Left ventricle myocardium inferior (tissue), 1 donor: ENCODE measurements around the gene SPTSSA. TPM values are rescaled to one million over a fixed set of nuclear protein-coding genes. Genes with fewer than 3 reads are reported as not detected.
"Not testable (repeated sequence)": the region's sequence is repeated elsewhere in the genome, so short reads cannot be mapped to it uniquely, and the experiment has no call there.

ENCODE experiments used
- DNase-seq: peaks from one replicate; pipeline ENCODE4 v3.0.0-alpha.2; 2020
- H3K27ac ChIP-seq: fragments of 200-600 bp; replicated peaks from 2 replicates; pipeline ENCODE4 v1.8.0; 2021
- H3K27me3 ChIP-seq: fragments of 200-600 bp; 2 replicates; pipeline ENCODE4 v1.8.0; 2021; ENCODE audit warnings: low read depth
- H3K36me3 ChIP-seq: fragments of 200-600 bp; 2 replicates; pipeline ENCODE4 v1.8.0; 2021
- H3K4me1 ChIP-seq: fragments of 200-600 bp; 2 replicates; pipeline ENCODE4 v1.8.0; 2021
- H3K4me3 ChIP-seq: fragments of 200-600 bp; 2 replicates; pipeline ENCODE4 v1.8.0; 2021; ENCODE audit warnings: mild to moderate bottlenecking, moderate library complexity
- H3K9me3 ChIP-seq: fragments of 200-600 bp; replicated peaks from 2 replicates; pipeline ENCODE4 v1.8.0; 2021
- intact Hi-C: fragments of 100-400 bp; cut with micrococcal nuclease; formaldehyde crosslinking; loops from one replicate; pipeline ENCODE4 v1.11.0; 2022
- total RNA-seq: library from RNA; stranded (reverse); fragmentation: NEBNext Ultra II Directional; extraction: Animal tissue kit (Norgen Biotek cat#: 25700); gene quantifications from one replicate; pipeline ENCODE4 v1.2.1, GENCODE V29; 2021
- TF ChIP-seq, protein P1 (sequence below): fragments of 200-600 bp; IDR thresholded peaks from 2 replicates; pipeline ENCODE4 v1.8.0; 2021; ENCODE audit warnings: antibody characterized with exemption, mild to moderate bottlenecking, borderline replicate concordance
- donor health status: DM: no; HTN: yes; CAD: no; lungs with severe emphysema.

The SPTSSA gene
- total RNA-seq, 1 donor from 2014 or later: 13.5 TPM

DNA sequence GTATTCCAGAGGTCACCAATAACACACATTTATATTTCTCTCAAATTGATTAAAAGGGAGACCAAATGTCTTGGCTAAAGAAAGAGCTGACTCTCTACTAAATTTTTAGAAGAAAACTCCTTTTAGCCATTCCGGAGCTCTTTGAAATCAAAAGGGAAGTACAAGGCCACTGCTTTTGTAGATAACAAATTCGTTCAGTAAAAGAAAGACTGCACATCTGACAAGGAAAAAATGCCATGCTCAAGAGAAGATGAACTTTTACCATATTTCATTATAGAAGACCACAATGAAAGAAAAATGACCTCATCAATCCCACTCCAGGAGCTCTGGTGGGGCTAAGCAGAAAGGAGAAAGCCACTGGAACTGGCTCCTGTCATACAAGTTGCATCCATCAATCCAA is 57.6 kb downstream of the SPTSSA start:
- Histone ChIP-seq H3K27me3 (no peaks in the 10 kb centered on the region), H3K4me1 (no peaks in the 10 kb centered on the region), H3K36me3 (no peaks in the 10 kb centered on the region), H3K27ac (no peak overlapping the region), H3K4me3 (no peak overlapping the region), H3K9me3 (peaks cover 20% of the 10 kb centered on the region)
- no peak for DNase-seq
- TF ChIP-seq, protein P1, sequence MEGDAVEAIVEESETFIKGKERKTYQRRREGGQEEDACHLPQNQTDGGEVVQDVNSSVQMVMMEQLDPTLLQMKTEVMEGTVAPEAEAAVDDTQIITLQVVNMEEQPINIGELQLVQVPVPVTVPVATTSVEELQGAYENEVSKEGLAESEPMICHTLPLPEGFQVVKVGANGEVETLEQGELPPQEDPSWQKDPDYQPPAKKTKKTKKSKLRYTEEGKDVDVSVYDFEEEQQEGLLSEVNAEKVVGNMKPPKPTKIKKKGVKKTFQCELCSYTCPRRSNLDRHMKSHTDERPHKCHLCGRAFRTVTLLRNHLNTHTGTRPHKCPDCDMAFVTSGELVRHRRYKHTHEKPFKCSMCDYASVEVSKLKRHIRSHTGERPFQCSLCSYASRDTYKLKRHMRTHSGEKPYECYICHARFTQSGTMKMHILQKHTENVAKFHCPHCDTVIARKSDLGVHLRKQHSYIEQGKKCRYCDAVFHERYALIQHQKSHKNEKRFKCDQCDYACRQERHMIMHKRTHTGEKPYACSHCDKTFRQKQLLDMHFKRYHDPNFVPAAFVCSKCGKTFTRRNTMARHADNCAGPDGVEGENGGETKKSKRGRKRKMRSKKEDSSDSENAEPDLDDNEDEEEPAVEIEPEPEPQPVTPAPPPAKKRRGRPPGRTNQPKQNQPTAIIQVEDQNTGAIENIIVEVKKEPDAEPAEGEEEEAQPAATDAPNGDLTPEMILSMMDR: no peak
- intact Hi-C loops: no loop called here

DNA sequence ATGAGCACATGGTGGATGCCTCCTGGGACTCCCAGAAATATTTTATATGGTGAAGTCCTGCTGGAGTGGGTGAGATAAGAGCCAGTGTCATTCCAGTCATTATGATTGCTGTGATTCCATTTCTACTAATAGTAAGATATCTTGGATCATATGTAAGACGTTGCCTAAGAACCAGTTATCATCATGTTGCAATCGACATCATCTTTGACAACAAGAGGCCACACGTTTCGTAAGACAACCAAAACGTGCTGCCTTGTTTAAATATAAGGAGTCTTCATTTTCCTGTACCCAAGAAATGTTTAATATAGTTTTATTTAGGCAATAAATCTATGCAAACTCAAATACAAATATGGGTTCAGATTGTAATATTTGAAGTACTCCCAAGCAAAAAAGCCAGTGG is 58.4 kb downstream of the SPTSSA start:
- Histone ChIP-seq H3K4me3 (no peak overlapping the region), H3K9me3 (peaks cover 16% of the 10 kb centered on the region), H3K4me1 (no peaks in the 10 kb centered on the region), H3K36me3 (no peaks in the 10 kb centered on the region), H3K27ac (no peak overlapping the region), H3K27me3 (no peaks in the 10 kb centered on the region)
- TF ChIP-seq, protein P1: no peak
- DNase-seq: no peak
- intact Hi-C loops: no loop called here

DNA sequence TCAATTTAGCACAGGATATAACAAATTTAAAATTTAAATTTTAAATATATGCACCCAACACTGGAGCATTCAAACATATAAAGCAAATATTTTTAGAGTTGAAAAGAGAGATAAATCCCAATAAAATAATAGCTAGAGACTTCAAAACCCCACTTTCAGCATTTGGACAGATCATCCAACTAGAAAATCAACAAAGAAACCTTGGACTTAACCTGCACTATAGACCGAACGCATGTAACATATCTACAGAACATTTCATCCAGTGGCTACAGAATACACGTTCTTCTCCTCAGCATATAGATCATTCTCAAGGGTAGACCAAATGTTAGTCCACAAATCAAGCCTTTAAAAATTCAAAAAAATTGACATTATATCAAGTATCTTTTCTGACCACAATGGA is 64.0 kb downstream of the SPTSSA start:
- H3K4me1 ChIP-seq: no peaks in the 10 kb centered on the region
- no peaks in the 10 kb centered on the region for H3K36me3 ChIP-seq
- no peak overlapping the region for H3K4me3 ChIP-seq
- peaks cover 15% of the 10 kb centered on the region for H3K9me3 ChIP-seq
- no peak overlapping the region for H3K27ac ChIP-seq
- no peak for DNase-seq
- TF ChIP-seq, protein P1: no peak
- intact Hi-C loops: no loop called here
- H3K27me3 ChIP-seq: no peaks in the 10 kb centered on the region

DNA sequence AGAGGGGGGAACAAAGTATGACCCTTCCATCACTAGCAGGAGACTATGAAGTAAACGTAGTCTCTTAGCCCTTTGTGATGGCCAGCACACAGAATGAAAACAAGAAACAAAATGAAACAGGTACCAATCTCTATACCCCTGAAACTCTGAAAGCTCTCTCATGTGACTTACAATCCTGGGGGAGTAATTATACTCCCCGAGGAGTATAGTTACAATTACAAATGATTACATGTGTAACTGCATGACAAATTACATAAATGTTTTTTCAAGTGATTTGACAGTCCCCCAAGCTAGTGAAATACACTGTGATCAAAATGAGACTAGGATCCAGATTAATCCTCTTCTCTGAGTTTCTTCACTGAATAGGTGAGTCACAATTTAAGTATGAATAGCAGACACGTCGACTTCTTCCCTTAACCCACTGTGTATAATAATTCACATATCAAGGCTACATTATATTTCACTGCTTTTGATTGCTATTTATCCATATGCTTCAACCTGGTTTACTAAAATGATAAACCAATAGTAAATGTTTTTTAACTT is 74.0 kb downstream of the SPTSSA start:
- Histone ChIP-seq H3K4me3 (no peak overlapping the region), H3K27ac (no peak overlapping the region), H3K4me1 (no peaks in the 10 kb centered on the region), H3K27me3 (peaks cover 16% of the 10 kb centered on the region), H3K36me3 (no peaks in the 10 kb centered on the region), H3K9me3 (peaks cover 20% of the 10 kb centered on the region)
- intact Hi-C loops: no loop called here
- TF ChIP-seq, protein P1: no peak
- DNase-seq: no peak

DNA sequence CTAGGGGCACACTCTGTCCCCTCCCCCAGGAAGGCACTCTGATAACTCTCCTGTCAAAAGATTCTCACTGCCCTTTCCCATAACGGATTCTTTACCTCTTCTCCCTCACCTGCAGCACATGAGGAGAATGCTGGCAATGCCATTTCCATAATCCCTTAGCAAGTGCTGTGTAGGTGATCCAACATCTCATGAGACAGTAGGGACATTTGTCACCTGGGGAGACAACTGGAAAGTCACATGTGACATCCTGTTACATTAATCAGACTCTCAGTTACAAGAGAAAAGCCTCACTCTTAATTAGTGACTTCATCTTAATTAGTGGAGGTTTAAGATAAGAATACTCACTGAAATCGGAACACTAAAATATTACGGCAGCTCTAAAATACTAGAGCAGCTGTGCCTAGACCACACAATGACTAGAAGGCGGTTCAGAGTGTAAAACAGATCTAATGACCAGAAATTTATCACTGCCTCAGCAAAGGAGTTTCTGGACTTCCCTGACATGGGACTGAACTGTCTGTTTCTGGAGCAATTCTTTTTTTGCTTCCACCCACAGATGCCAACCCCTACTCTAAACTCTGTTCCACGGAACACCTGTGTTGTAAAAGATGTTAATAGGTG is 75.1 kb downstream of the SPTSSA start:
- Histone ChIP-seq H3K27me3 (peaks cover 17% of the 10 kb centered on the region), H3K4me3 (no peak overlapping the region), H3K4me1 (no peaks in the 10 kb centered on the region), H3K27ac (no peak overlapping the region), H3K9me3 (peaks cover 20% of the 10 kb centered on the region), H3K36me3 (no peaks in the 10 kb centered on the region)
- DNase-seq: no peak
- intact Hi-C loops: no loop called here
- TF ChIP-seq, protein P1: no peak

DNA sequence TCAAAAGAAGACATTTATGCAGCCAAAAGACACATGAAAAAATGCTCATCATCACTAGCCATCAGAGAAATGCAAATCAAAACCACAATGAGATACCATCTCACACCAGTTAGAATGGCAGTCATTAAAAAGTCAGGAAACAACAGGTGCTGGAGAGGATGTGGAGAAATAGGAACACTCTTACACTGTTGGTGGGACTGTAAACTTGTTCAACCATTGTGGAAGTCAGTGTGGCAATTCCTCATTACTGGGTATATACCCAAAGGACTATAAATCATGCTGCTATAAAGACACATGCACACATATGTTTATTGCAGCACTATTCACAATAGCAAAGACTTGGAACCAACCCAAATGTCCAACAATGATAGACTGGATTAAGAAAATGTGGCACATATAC is 76.2 kb downstream of the SPTSSA start:
- intact Hi-C loops, DNase-seq, H3K4me1 ChIP-seq, H3K4me3 ChIP-seq, H3K36me3 ChIP-seq, H3K27ac ChIP-seq: not testable (repeated sequence)
- peaks cover 14% of the 10 kb centered on the region for H3K9me3 ChIP-seq
- H3K27me3 ChIP-seq: peaks cover 14% of the 10 kb centered on the region
